Epithelial cell of proximal tubule (primary cell): ENCODE results near the gene EZH2. TPM values are rescaled to one million over a fixed set of nuclear protein-coding genes. Genes with fewer than 3 reads are reported as not detected.

ENCODE experiments used
- DNase-seq: peaks from one replicate; pipeline ENCODE4 v3.0.0-alpha.2; 2011; ENCODE audit warnings: low read depth
- H3K4me3 ChIP-seq: 2 replicates; pipeline ENCODE4 v1.5.1; 2011; ENCODE audit warnings: low read depth, mild to moderate bottlenecking, low read length
- CTCF ChIP-seq: conservative IDR thresholded peaks from 2 replicates; pipeline ENCODE4 v1.5.1; 2012; ENCODE audit warnings: low read depth, mild to moderate bottlenecking, low read length
- total RNA-seq: library from RNA; depleted of rRNA; stranded (reverse); fragments of >200 nt; gene quantifications from 2 replicates; pipeline ENCODE4 v1.2.3, GENCODE V29; 2015

EZH2 gene
- total RNA-seq, 1 donor from 2014 or later: 24.9 TPM

- no peak for DNase-seq
- no peak overlapping the region for H3K4me3 ChIP-seq
- no peak for TF ChIP-seq CTCF
These were observed 77.9 kb downstream of the EZH2 start for GRCh38 chr7:148806187-148806586.

GRCh38 chr7:148804343-148805235, 79.5 kb downstream of the EZH2 start:
- no peak overlapping the region for H3K4me3 ChIP-seq
- no peak for DNase-seq
- no peak for TF ChIP-seq CTCF

GRCh38 chr7:148803094-148803493, 81.0 kb downstream of the EZH2 start:
- H3K4me3 ChIP-seq: no peak overlapping the region
- no peak for TF ChIP-seq CTCF
- DNase-seq: no peak

GRCh38 chr7:148802101-148802493, 82.0 kb downstream of the EZH2 start:
- TF ChIP-seq CTCF: no peak
- no peak for DNase-seq
- H3K4me3 ChIP-seq: no peak overlapping the region

GRCh38 chr7:148800677-148801076, 83.4 kb downstream of the EZH2 start:
- H3K4me3 ChIP-seq: no peak overlapping the region
- TF ChIP-seq CTCF: no peak
- DNase-seq: no peak

GRCh38 chr7:148799893-148800555, 84.1 kb downstream of the EZH2 start:
- TF ChIP-seq CTCF: no peak
- no peak overlapping the region for H3K4me3 ChIP-seq
- DNase-seq: no peak
